HG03558 (cell line): ENCODE data around the gene LUC7L.
"Not testable (repeated sequence)": the region's sequence is repeated elsewhere in the genome, so short reads cannot be mapped to it uniquely, and the experiment has no call there.

Source experiments
- ATAC-seq: cut with Tn5 transposase; IDR thresholded peaks from one replicate; pipeline ENCODE4 v1.9.1; 2021; ENCODE audit warnings: moderate number of reproducible peaks; ENCODE audit not compliant: unreplicated experiment; ENCODE audit errors: extremely low read depth

The LUC7L gene

DNA sequence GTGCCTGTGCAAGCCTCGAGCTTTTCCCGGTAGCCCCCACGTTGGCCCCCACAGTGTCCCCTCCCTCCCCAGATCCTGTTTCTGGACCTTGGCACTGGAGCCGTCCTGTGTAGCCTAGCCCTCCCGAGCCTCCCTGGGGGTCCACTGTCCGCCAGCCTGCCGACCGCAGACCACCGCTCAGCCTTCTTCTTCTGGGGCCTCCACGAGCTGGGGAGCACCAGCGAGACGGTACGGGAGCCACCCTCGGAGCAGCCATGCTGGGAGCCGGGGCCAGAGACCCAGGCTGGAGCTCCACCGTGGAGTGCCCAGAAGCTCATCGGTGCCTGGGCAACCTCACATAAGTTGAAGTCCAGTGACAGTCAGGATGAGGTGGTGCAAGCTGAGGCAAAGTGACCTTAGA lies 34.7 kb upstream of the LUC7L start:
- no peak for ATAC-seq

DNA sequence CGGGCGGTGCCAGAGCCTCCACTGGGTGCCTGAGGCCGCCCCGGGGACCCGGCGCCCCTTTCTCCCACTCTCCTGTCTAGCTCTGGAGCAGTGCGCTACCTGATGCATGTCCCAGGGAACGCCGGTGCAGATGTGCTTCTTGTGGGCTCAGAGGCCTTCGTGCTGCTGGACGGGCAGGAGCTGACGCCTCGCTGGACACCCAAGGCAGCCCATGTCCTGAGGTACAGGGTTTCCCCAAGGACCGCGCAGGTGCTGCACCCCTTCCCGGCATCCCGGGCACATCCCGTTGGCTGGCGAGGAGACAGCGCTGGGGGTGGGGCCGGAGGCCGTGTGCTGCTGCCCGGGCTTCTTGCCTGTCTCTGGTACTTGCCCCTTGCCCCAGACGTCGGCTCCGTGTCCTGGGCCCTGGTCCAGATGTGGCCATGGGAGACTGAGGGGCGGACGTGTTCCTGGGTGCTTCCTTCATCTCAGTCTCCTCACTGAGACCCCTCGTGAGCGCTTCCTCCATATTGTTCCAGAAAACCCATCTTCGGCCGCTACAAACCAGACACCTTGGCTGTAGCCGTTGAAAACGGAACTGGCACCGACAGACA lies 34.0 kb upstream of the LUC7L start:
- ATAC-seq = no peak

DNA sequence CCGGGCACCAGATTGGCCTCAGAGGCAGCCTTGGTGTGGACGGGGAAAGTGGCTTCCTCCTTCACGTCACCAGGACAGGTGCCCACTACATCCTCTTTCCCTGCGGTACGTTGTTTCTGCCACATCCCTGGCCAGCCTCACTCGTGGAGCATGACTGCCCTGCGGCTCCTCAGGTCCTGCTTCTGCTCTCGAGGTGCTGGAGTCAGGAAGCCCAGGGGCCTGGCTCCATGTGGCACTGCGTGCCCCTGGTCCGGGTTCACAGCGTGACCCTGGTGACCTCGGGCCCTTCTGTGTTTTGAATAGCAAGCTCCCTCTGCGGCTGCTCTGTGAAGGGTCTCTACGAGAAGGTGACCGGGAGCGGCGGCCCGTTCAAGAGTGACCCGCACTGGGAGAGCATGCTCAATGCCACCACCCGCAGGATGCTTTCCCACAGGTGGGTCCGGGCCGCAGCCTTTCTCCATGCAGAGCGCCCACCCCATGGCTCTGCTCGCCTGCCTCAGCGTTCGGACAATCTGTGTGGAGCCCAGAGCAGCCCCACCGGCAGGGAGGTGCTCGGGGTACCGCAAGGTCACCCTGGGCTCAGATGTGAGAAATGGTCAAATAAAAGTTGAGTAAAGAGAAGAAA lies 33.0 kb upstream of the LUC7L start:
- no peak for ATAC-seq

DNA sequence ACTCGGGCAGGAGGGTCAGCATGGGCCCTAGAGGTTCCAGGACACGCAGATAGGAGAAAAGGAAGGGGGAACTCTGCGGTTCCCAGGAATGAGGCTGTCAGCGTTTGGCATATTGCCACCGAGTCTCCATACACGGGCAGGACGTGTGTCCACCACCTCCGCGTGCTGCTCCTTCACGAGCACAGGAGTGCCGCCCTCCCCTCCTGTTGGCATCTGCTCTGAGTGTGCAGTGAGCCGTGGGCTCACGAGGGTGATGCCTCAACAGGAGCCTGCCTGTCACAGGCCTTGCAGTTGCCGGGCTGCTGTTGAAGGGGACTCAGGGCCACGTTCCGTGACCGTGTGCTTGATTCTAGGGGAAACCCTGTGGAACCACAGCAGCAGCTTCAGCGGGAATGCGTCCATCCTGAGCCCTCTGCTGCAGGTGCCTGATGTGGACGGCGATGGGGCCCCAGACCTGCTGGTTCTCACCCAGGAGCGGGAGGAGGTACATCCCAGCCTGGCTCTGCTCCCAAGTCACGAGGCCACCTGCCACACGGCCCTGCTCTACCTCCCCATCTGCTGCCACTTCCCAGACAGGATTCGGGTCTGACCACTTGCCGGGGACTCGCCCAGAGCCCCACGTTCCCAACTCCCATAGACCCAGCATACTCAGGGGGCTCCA lies 31.9 kb upstream of the LUC7L start:
- ATAC-seq = no peak

- ATAC-seq = no peak
Observed at GRCh38 chr16:260326-260725, 31.1 kb upstream of the LUC7L start.

DNA sequence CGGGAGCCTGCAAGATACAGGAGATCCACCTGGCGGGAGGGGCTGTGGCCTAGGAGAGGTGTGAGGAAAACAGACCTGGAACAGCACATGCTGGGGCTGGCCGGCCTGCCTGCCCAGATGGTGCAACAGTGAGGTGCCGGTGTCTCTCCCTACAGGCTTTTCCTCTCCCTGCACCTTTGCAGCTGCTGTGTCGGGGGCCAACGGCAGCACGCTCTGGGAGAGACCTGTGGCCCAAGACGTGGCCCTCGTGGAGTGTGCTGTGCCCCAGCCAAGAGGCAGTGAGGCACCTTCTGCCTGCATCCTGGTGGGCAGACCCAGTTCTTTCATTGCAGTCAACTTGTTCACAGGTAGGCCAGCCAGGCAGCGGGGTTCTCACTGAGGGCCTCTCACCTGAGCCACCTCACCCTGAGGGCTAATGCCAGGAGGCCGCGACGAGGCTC lies 30.6 kb upstream of the LUC7L start:
- ATAC-seq = no peak

GRCh38 chr16:259226-259625 lies 30.0 kb upstream of the LUC7L start:
- ATAC-seq = no peak

DNA sequence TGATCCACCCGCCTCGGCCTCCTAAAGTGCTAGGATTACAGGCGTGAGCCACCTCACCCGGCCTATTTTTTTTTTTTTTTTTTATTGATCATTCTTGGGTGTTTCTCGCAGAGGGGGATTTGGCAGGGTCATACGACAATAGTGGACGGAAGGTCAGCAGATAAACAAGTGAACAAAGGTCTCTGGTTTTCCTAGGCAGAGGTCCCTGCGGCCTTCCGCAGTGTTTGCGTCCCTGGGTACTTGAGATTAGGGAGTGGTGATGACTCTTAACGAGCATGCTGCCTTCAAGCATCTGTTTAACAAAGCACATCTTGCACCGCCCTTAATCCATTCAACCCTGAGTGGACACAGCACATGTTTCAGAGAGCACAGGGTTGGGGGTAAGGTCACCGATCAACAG lies 28.8 kb upstream of the LUC7L start:
- ATAC-seq = not testable (repeated sequence)

- ATAC-seq = no peak
Observed at GRCh38 chr16:255183-255582, 25.9 kb upstream of the LUC7L start.

- no peak for ATAC-seq
Observed at GRCh38 chr16:254461-254860, 25.2 kb upstream of the LUC7L start.

DNA sequence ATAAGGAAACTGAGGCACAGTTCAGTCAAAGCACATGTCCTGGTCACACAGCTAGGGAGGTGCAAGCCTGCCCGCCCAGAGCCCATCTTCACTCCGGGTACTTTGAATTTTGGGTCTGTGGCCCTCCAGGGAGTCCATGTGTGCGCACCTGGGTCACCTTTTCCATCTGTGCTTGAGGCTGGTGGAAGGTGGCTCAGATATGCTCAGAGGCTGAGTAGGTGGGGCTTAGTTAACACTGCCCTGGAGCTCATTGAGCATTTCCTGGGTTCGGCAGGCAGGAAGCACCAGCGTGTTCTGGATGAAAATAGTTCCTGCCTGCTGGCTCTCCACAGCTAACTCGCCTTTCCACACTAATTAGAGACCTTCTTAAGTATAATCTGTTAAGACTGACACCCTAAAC lies 24.6 kb upstream of the LUC7L start:
- no peak for ATAC-seq

DNA sequence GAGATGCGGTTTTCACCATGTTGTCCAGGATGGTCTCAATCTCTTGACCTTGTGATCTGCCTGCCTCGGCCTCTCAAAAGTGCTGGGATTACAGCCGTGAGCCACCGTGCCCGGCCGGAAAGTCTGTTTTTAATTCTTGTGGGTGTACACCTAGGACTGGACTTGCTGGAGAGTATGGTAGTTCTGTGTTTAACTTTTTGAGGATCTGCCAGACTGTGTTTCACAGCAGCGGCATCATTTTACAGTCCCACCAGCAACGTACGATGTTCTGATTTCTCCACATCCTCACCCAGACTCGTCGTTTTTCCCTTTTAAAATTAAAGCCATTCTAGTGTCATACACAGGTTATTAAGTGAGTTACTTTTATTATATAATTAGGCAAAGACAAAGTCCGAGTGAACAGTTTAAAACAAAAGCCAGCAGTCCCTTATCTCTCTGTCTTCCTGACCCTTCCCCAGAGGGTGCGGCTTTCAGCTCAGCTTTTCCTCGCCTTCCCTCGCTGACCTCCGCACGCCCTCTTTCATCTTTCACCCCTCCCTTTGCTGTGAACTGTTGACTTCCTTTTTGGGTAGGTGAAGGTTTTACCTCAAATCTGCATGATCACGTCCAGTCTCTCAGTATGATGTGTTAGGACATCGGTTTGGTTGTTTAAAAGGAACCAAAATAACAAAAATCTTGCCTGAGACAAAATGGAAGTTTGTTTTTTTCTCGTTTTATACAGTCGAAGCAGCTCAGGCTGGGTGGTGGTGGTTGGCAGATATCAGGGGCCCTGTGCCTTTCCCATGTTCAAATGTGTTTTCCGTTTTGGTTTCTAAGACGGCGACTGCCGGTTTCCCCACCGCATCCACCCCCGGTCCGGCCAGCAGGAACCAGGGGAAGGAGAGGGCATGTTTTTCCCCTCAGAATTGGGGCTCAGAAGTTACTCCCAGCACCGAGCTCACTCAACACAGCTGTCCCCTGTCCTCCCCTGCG lies 23.4 kb upstream of the LUC7L start:
- ATAC-seq = no peak

GRCh38 chr16:249431-249830 lies 20.2 kb upstream of the LUC7L start:
- no peak for ATAC-seq

- ATAC-seq = no peak
Observed at GRCh38 chr16:247027-247426, 17.8 kb upstream of the LUC7L start.

DNA sequence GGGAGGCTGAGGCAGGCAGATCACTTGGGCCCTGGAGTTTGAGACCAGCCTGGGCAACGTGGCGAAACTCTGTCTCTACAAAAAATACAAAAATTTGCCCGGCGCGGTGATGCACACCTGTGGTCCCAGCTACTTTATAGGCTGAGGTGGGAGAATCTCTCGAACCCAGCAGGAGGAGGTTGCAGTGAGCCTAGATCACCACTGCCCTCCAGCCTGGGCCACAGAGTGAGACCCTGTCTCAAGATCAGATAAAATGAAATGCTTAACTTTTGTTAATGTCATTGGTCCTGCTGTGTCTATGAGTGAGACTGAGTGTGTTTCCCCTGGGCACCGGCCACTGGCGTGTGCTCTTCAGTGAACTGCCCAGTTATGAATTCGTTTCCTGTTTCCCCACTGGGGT lies 15.9 kb upstream of the LUC7L start:
- no peak for ATAC-seq

DNA sequence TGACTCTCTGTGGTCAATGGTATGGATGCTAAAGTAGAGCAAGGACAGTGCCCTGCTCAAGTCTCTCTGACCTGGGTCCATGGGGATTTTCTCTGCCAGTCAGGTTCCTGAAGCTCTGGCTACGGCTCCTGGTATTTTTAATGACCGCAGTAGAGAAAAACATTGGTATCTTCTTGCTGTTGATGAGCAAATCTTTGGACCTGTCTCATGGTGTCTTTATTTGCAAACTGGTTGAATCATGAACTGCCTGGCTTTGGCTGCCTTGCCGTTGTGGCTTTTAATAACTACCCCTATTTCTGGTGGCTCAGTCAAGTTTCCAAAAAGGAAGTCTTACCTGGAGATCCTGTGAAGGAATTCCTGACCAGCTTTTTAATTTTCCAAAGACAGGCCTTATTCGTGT lies 14.1 kb upstream of the LUC7L start:
- ATAC-seq = no peak

DNA sequence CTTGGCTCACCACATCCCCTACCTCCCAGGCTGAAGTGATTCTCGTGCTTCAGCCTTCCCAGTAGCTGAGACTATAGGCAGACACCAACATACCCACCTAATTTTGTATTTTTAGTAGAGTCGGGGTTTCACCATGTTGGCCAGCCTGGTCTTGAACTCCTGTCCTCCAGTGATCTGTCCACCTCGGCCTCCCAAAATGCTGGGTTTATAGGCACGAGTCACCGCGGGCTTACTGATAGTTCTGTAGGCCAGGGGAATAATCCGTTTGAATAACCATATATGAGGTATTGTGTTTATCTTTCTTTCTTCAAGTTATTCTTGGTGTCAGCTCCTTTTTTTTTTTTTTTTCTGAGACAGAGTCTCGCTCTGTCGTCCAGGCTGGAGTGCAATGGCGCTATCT lies 13.0 kb upstream of the LUC7L start:
- ATAC-seq = no peak

DNA sequence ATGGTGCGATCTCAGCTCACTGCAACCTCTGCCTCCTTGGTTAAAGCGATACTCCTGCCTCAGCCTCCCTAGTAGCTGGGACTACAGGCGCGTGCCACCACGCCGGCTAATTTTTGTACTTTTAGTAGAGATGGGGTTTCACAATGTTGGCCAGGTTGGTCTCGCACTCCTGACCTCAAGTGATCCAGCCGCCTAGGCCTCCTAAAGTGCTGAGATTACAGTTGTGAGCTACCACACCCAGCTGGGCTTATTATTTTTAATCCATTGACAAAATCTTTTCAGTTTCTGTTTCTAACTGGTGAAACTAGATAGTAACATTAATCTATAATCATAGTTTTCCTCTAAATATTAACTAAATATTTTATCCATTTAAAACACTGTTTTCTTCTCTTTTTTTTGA lies 11.3 kb upstream of the LUC7L start:
- no peak for ATAC-seq

GRCh38 chr16:239948-240277 lies 10.7 kb upstream of the LUC7L start:
- ATAC-seq = no peak

GRCh38 chr16:234468-235305 lies 5.4 kb upstream of the LUC7L start, which contains the start of gene FAM234A:
Gene FAM234A (plus strand): TSS chr16:234821. CDS start chr16:254414, 19,593 bp downstream.
- peak; percentile 74 for ATAC-seq
